Adrenal gland (tissue), 12 donors: ENCODE measurements around the gene EXOC5. TPM values are rescaled to one million over a fixed set of nuclear protein-coding genes. Genes with fewer than 3 reads are reported as not detected.

Experiments
- DNase-seq, 7 donors: peaks; one replicate each; pipeline ENCODE4 v3.0.0-alpha.2; 2019 to 2020
- H3K27ac ChIP-seq, 5 donors: fragments of 200-600 bp; sonication (generic) in 4 of 5; 1 replicate in 3 of 5; 2 replicates in 2 of 5; pipeline versions ENCODE4 v1.5.1 to v1.8.0; 2016 to 2020; ENCODE audit warnings: mild to moderate bottlenecking in 1 of 5
- H3K27me3 ChIP-seq: fragments of 200-600 bp; 2 replicates; pipeline ENCODE4 v1.8.0; 2021
- H3K36me3 ChIP-seq, 2 donors: fragments of 200-600 bp; replicated peaks in 1 of 2; 1 replicate in 1 of 2; 2 replicates in 1 of 2; pipeline versions ENCODE4 v1.5.1 to v1.8.0; 2018 to 2022
- H3K4me1 ChIP-seq, 2 donors: fragments of 200-600 bp; replicated peaks in 1 of 2; 1 replicate in 1 of 2; 2 replicates in 1 of 2; pipeline versions ENCODE4 v1.5.1 to v1.8.0; 2018 to 2021
- H3K4me3 ChIP-seq, 4 donors: fragments of 200-600 bp; sonication (generic) in 3 of 4; one replicate each; pipeline ENCODE4 v1.5.1; 2016 to 2018
- H3K9me3 ChIP-seq, 3 donors: fragments of 200-600 bp; sonication (generic) in 1 of 3; replicated peaks in 1 of 3; 1 replicate in 2 of 3; 2 replicates in 1 of 3; pipeline versions ENCODE4 v1.5.1 to v1.8.0; 2016 to 2021
- POLR2A ChIP-seq, 2 donors: fragments of 450-650 bp; IDR thresholded peaks; one replicate each; pipeline ENCODE4 v1.6.1; 2017; ENCODE audit warnings: antibody characterized with exemption in 2 of 2, mild to moderate bottlenecking in 2 of 2, moderate library complexity in 1 of 2
- WGBS, 4 donors: extraction: QIAGEN DNeasy Blood & Tissue Kit in 2 of 4; methylation state at CpG; one replicate each; pipeline versions ENCODE4 v1.1.5 to v1.1.7; 2013 to 2017; 5-methylcytosine and 5-hydroxymethylcytosine counted together
- intact Hi-C, 2 donors: fragments of 100-400 bp; cut with DNase I; formaldehyde crosslinking; loops; one replicate each; pipeline versions ENCODE4 v1.14.1 to v1.15.0; 2022 to 2023
- polyA plus RNA-seq, 3 donors: library from polyadenylated mRNA; stranded (reverse); fragments of 200-250 nt in 2 of 3; fragments of 350-450 nt in 1 of 3; fragmentation: Illumina TruSeq in 1 of 3; extraction: RNeasy Lipid Tissue Mini Kit (QIAGEN cat#74804) in 1 of 3; gene quantifications; one replicate each; pipeline ENCODE4 v1.2.3, GENCODE V29; 2013 to 2014
- total RNA-seq, 9 donors: library from RNA; depleted of rRNA in 4 of 9; stranded (reverse); fragments of >200 nt in 4 of 9; fragments of 120-200 nt in 1 of 9; fragmentation: NEBNext Ultra II Directional in 1 of 9; extraction: Animal tissue kit (Norgen Biotek cat#: 25700) in 1 of 9; gene quantifications; one replicate each; pipeline versions ENCODE4 v1.1.0 to v1.2.4, GENCODE V29; 2013 to 2023
- TF ChIP-seq, protein P1 (sequence below), 6 experiments: fragments of 450-650 bp in 4 of 6; fragments of 200-600 bp in 2 of 6; sonication (generic) in 1 of 6; IDR thresholded peaks; 1 replicate in 5 of 6; 2 replicates in 1 of 6; pipeline versions ENCODE4 v1.5.1 to v1.8.0; 2016 to 2021; ENCODE audit warnings: antibody characterized with exemption in 6 of 6, mild to moderate bottlenecking in 2 of 6, moderate library complexity in 1 of 6
- donor health status: healthy with polysubstance abuse.
- donor health status: Bipolar disorder and iron deficiency.
- donor health status: DM: yes; HTN: yes; CAD: no.
- donor health status: DM: no; HTN: no; CAD: no.
- donor health status: DM: no; HTN: no; CAD: no.
- donor health status: DM: yes; HTN: yes; CAD: no.

Gene EXOC5
- total and polyA plus RNA-seq, 12 donors = 6.4 to 63.8 (median 48.0) TPM

DNA sequence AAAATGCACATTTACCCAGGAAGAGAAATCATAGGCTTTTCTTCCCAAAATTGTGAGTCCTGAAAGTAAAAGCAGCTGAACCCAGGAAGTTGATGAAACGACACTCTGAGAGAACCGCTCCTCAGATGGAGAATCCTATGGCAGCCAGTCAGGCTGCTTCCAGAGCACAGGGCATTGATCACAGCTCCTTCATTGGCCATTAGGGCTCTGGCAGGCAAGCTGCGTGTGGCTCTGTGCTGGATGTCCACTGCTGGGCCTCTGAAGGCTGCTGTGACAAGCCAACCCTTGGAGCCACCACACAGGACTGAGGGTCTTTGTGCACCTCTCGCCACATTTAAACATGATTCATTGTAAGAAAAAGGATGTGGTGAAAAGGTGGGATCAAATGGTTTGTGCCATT is 89.4 kb downstream of the EXOC5 start:
- WGBS, 4 donors = 65 to 82% (median 74%) methylated on average over 4 of the region's 4 CpGs
- Histone ChIP-seq H3K36me3 (no peaks in the 10 kb centered on the region), H3K4me1 (no peaks in the 10 kb centered on the region), H3K4me3 (no peak overlapping the region), H3K9me3 (no peaks in the 10 kb centered on the region), H3K27me3 (peaks cover 6% of the 10 kb centered on the region), H3K27ac (no peak overlapping the region)
- TF ChIP-seq, protein P1, sequence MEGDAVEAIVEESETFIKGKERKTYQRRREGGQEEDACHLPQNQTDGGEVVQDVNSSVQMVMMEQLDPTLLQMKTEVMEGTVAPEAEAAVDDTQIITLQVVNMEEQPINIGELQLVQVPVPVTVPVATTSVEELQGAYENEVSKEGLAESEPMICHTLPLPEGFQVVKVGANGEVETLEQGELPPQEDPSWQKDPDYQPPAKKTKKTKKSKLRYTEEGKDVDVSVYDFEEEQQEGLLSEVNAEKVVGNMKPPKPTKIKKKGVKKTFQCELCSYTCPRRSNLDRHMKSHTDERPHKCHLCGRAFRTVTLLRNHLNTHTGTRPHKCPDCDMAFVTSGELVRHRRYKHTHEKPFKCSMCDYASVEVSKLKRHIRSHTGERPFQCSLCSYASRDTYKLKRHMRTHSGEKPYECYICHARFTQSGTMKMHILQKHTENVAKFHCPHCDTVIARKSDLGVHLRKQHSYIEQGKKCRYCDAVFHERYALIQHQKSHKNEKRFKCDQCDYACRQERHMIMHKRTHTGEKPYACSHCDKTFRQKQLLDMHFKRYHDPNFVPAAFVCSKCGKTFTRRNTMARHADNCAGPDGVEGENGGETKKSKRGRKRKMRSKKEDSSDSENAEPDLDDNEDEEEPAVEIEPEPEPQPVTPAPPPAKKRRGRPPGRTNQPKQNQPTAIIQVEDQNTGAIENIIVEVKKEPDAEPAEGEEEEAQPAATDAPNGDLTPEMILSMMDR (IDR thresholded peaks at IDR 0.05) = no peak
- no peak for TF ChIP-seq POLR2A (IDR thresholded peaks at IDR 0.05)
- intact Hi-C loops = no loop called here
- DNase-seq = no peak

DNA sequence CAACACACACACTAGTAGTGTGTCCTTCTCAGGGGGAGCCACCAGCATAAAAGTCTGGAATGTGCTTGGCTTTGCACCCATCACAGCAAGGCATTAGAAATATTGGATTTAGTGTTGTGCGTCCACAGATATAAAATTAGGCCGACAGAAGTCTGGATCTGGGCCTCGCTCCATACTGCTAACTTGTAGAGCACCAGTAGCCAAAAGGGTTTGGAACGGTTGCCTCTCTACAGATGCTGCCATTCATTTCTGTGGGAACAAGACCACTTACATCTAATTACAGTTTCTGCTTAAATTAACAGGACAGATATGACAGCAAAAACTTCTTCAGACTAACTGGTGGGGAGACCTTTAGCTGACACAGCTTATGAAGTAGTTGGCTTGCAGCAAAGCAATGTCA is 94.2 kb downstream of the EXOC5 start:
- no peak for DNase-seq
- no peaks in the 10 kb centered on the region for H3K9me3 ChIP-seq
- intact Hi-C loops = no loop called here

DNA sequence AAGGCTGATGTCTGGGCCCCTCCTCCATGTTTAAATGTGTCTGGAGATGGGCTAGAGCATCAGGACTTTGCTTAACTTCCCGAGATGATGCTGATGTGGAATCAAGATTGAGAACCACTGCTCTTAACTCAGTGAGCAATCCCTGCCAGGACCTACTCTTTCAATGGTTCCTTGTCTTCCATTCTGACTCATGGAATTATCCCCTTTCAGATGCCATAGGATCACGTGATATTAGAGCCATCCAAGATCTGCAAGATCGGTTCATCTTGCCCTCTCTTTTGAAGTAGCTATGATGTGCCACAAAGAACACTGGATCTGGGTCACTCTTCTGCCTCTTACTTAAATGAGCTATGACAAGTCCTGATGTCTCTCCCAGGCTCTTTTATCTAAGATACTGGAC is 96.8 kb downstream of the EXOC5 start:
- Histone ChIP-seq H3K9me3 (no peaks in the 10 kb centered on the region), H3K27me3 (peaks cover 6% of the 10 kb centered on the region), H3K4me3 (no peak overlapping the region), H3K36me3 (no peaks in the 10 kb centered on the region), H3K27ac (no peak overlapping the region), H3K4me1 (no peaks in the 10 kb centered on the region)
- intact Hi-C loops = no loop called here
- DNase-seq = no peak
- TF ChIP-seq, protein P1 (IDR thresholded peaks at IDR 0.05) = no peak
- TF ChIP-seq POLR2A (IDR thresholded peaks at IDR 0.05) = no peak
- WGBS, 4 donors = 72 to 76% (median 73%) methylated on average over 3 of the region's 3 CpGs

More for the DNA sequence above, 94.2 kb downstream of the EXOC5 start:
- TF ChIP-seq POLR2A (IDR thresholded peaks at IDR 0.05) = no peak
- TF ChIP-seq, protein P1 (IDR thresholded peaks at IDR 0.05) = no peak
- Histone ChIP-seq H3K4me1 (no peaks in the 10 kb centered on the region), H3K4me3 (no peak overlapping the region), H3K27ac (no peak overlapping the region), H3K36me3 (no peaks in the 10 kb centered on the region), H3K27me3 (peaks cover 6% of the 10 kb centered on the region)
- WGBS, 4 donors = 78 to 94% (median 88%) methylated on average over 4 of the region's 4 CpGs

GRCh38 chr14:57171363-57171762 is 97.3 kb downstream of the EXOC5 start:
- Histone ChIP-seq H3K36me3 (no peaks in the 10 kb centered on the region), H3K27ac (no peak overlapping the region), H3K27me3 (peaks cover 6% of the 10 kb centered on the region), H3K4me3 (no peak overlapping the region), H3K9me3 (no peaks in the 10 kb centered on the region), H3K4me1 (no peaks in the 10 kb centered on the region)
- WGBS, 4 donors = 85 to 95% (median 86%) methylated on average over 5 of the region's 5 CpGs
- intact Hi-C loops = no loop called here
- TF ChIP-seq POLR2A (IDR thresholded peaks at IDR 0.05) = no peak
- TF ChIP-seq, protein P1 (IDR thresholded peaks at IDR 0.05) = no peak
- DNase-seq = no peak
